ENCODE results near the gene MEA1. TPM values are rescaled to one million over a fixed set of nuclear protein-coding genes. Genes with fewer than 3 reads are reported as not detected.

The MEA1 gene
- total and polyA plus RNA-seq, 2 of the 4 experiments (the other 2 are of a cell fraction) = 116 to 126 TPM

- no CpG with 5 or more reads among the region's 9 CpGs for WGBS, 2 experiments (ENCODE audit: extremely low coverage in 2 of 2, insufficient read length in 1 of 2)
- Histone ChIP-seq H3K9me1 (ENCODE audit: insufficient read depth, low read length) (no peaks in the 10 kb centered on the region), H4K5ac (ENCODE audit: low read depth, low read length) (no peak overlapping the region), H3K18ac (ENCODE audit: low read depth, low read length) (no peak overlapping the region), H2BK120ac (ENCODE audit: low read depth, low read length) (no peak overlapping the region), H3K27ac (ENCODE audit: insufficient read depth, low read length) (no peak overlapping the region), H3K4me1 (ENCODE audit: control insufficient read depth, insufficient read depth, low read length) (no peaks in the 10 kb centered on the region), H4K8ac (ENCODE audit: low read depth in 2 of 2, low read length in 2 of 2) (no peak overlapping the region), H3K23ac (ENCODE audit: low read depth, low read length) (no peak overlapping the region), H2BK20ac (ENCODE audit: low read depth, low read length) (no peak overlapping the region), H2BK5ac (ENCODE audit: low read depth, low read length, poor library complexity, severe bottlenecking) (no peak overlapping the region), H2AK9ac (replicated peaks; ENCODE audit: low read depth, low read length, poor library complexity) (peak overlapping the region; percentile 55), H4K91ac (ENCODE audit: insufficient read depth, low read depth, low read length) (no peak overlapping the region), H3K9ac (ENCODE audit: low read depth, low read length) (no peak overlapping the region), H3K14ac (replicated peaks; ENCODE audit: low read depth, low read length) (no peak overlapping the region), H4K20me1 (ENCODE audit: insufficient read depth, low read length) (peaks cover 3% of the 10 kb centered on the region; the same call in 1 of the 2 replicates), H3K27me3 (ENCODE audit: control insufficient read depth, insufficient read depth, low read length) (no peaks in the 10 kb centered on the region), H2AFZ (replicated peaks; ENCODE audit: low read length, poor library complexity) (no peak overlapping the region), H3K9me3 (ENCODE audit: control insufficient read depth, insufficient read depth, low read length) (no peaks in the 10 kb centered on the region), H3K36me3 (ENCODE audit: control insufficient read depth, insufficient read depth, low read length) (peaks cover 62% of the 10 kb centered on the region), H2BK15ac (ENCODE audit: low read depth, low read length) (no peak overlapping the region), H3K4ac (ENCODE audit: low read depth, low read length) (no peak overlapping the region), H3K4me3 (ENCODE audit: insufficient read depth, low read depth, low read length) (no peak overlapping the region), H3K4me2 (ENCODE audit: low read depth, low read length) (no peak overlapping the region), H3K56ac (ENCODE audit: extremely low read depth, insufficient read depth, low read length) (no peak overlapping the region), H3K79me1 (ENCODE audit: low read depth in 1 of 2, low read length in 2 of 2) (peaks cover 7 to 9% of the 10 kb centered on the region in 2 experiments; a peak in 2 of 4 replicates), H2AK5ac (ENCODE audit: low read depth, low read length) (no peak overlapping the region)
- dilution Hi-C loops (cut with HindIII; ENCODE audit: low sequenced_read_pairs, unreplicated experiment) = no loop called here
- ChIA-PET CTCF (no interaction called here), POLR2A (ENCODE audit: unreplicated experiment) (interaction anchor here (0.8 kb wide), 1 partner anchor 11 kb away, joined by 3 read pairs; no protein-coding TSS in a partner anchor)
- in situ Hi-C loops (cut with MboI; ENCODE audit: low sequenced_read_pairs) = no loop called here
- DNase-seq (no peak), ATAC-seq (ENCODE audit: low read depth) (no peak)
- intact Hi-C loops (cut with micrococcal nuclease) = no loop called here
- TF ChIP-seq, protein P1, sequence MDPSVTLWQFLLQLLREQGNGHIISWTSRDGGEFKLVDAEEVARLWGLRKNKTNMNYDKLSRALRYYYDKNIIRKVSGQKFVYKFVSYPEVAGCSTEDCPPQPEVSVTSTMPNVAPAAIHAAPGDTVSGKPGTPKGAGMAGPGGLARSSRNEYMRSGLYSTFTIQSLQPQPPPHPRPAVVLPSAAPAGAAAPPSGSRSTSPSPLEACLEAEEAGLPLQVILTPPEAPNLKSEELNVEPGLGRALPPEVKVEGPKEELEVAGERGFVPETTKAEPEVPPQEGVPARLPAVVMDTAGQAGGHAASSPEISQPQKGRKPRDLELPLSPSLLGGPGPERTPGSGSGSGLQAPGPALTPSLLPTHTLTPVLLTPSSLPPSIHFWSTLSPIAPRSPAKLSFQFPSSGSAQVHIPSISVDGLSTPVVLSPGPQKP (IDR thresholded peaks at IDR 0.05; ENCODE audit: borderline replicate concordance, low read depth, low read length) = no peak
- TF ChIP-seq CTCF (conservative IDR thresholded peaks at IDR 0.05; ENCODE audit: low read depth, low read length) = no peak
- no peak for TF ChIP-seq RCOR1 (IDR thresholded peaks at IDR 0.05; ENCODE audit: insufficient replicate concordance, low read length)
- TF ChIP-seq SMC3 (IDR thresholded peaks at IDR 0.05; ENCODE audit: low read depth, low read length) = no peak
- TF ChIP-seq RAD21 (IDR thresholded peaks at IDR 0.05; ENCODE audit: low read length) = no peak
- TF ChIP-seq NFE2L2 (IDR thresholded peaks at IDR 0.05; ENCODE audit: low read depth, low read length) = no peak
- TF ChIP-seq RFX5 (IDR thresholded peaks at IDR 0.05; ENCODE audit: low read depth, low read length) = no peak
- TF ChIP-seq BHLHE40 (IDR thresholded peaks at IDR 0.05; ENCODE audit: low read depth, low read length) = no peak
- no peak for TF ChIP-seq CEBPB (IDR thresholded peaks at IDR 0.05; ENCODE audit: low read depth, low read length)
- no peak for TF ChIP-seq MAZ (IDR thresholded peaks at IDR 0.05; ENCODE audit: borderline replicate concordance, low read depth, low read length)
- TF ChIP-seq MAFK (IDR thresholded peaks at IDR 0.05; ENCODE audit: low read depth, low read length) = no peak
- no peak for TF ChIP-seq FOS (IDR thresholded peaks at IDR 0.05; ENCODE audit: low read depth, low read length)
- no peak for TF ChIP-seq POLR2A (IDR thresholded peaks at IDR 0.05; ENCODE audit: low read depth, low read length)
- no peak for TF ChIP-seq CHD1 (IDR thresholded peaks at IDR 0.05; ENCODE audit: low read depth, low read length)
- TF ChIP-seq USF2 (IDR thresholded peaks at IDR 0.05; ENCODE audit: low read depth, low read length) = no peak
- TF ChIP-seq MXI1 (IDR thresholded peaks at IDR 0.05; ENCODE audit: borderline replicate concordance, low read depth, low read length) = no peak
- no TSS peak for BruUV-seq (replicated peaks)
These were observed 23.0 kb upstream of the MEA1 start for GRCh38 chr6:43036712-43037111.

All from IMR-90 (cell line).